ENCODE results near the gene ADAMTS12. TPM values are rescaled to one million over a fixed set of nuclear protein-coding genes. Genes with fewer than 3 reads are reported as not detected.

Gene ADAMTS12
- total and polyA plus RNA-seq, 2 of the 8 experiments (the other 6 are each of a cell fraction or from before 2014, with no cell fraction given): 6.4 to 12.8 TPM

- no peak for TF ChIP-seq CHD7 (IDR thresholded peaks at IDR 0.05; ENCODE audit: insufficient replicate concordance, low read length)
- no peak for TF ChIP-seq RNF2 (IDR thresholded peaks at IDR 0.05; ENCODE audit: borderline replicate concordance, low read depth, low read length, missing control alignments, poor library complexity, severe bottlenecking)
- no peak for TF ChIP-seq BCL11A (IDR thresholded peaks at IDR 0.05; ENCODE audit: low read depth in 2 of 2, low read length in 2 of 2)
- TF ChIP-seq CEBPB (IDR thresholded peaks at IDR 0.05; ENCODE audit: low read depth, low read length): no peak
- no peak for TF ChIP-seq NANOG (IDR thresholded peaks at IDR 0.05; ENCODE audit: insufficient read depth, low read depth, low read length, poor library complexity, severe bottlenecking)
- TF ChIP-seq TBP (IDR thresholded peaks at IDR 0.05; ENCODE audit: low read depth, low read length): no peak
- no peak for TF ChIP-seq SIN3A (conservative IDR thresholded peaks at IDR 0.05 in 1 of 2, IDR thresholded peaks at IDR 0.05 in 1 of 2; ENCODE audit: low read depth in 1 of 2, low read length in 2 of 2)
- TF ChIP-seq HDAC2 (IDR thresholded peaks at IDR 0.05; ENCODE audit: borderline replicate concordance in 1 of 2, low read depth in 2 of 2, low read length in 2 of 2): no peak
- no peak for TF ChIP-seq RBBP5 (IDR thresholded peaks at IDR 0.05; ENCODE audit: borderline replicate concordance, low read depth, low read length)
- TF ChIP-seq CHD2 (IDR thresholded peaks at IDR 0.05; ENCODE audit: low read length): no peak
- no peak for TF ChIP-seq POLR2A (IDR thresholded peaks at IDR 0.05; ENCODE audit: control extremely low read depth in 1 of 2, low read depth in 2 of 2, low read length in 2 of 2)
Measured at GRCh38 chr5:33657176-33657575, 234.6 kb downstream of the ADAMTS12 start (continued).

Data from H1 (cell line).